Thyroid gland (tissue), 4 donors: Measurements from ENCODE around the gene SGCD.

ENCODE experiments used
- CTCF ChIP-seq, 6 experiments: fragments of 200-600 bp in 3 of 6; fragments of 450-650 bp in 3 of 6; sonication (generic) in 3 of 6; IDR thresholded peaks; one replicate each; pipeline ENCODE4 v1.5.1; 2016 to 2019; ENCODE audit warnings: antibody characterized with exemption in 6 of 6, mild to moderate bottlenecking in 2 of 6, inconsistent platforms in 1 of 6, moderate library complexity in 1 of 6
- POLR2A ChIP-seq, 2 donors: fragments of 450-650 bp; IDR thresholded peaks; one replicate each; pipeline ENCODE4 v1.6.1; 2017; ENCODE audit warnings: antibody characterized with exemption in 2 of 2, mild to moderate bottlenecking in 2 of 2, moderate library complexity in 1 of 2

- no peak for TF ChIP-seq CTCF (IDR thresholded peaks at IDR 0.05)
- no peak for TF ChIP-seq POLR2A (IDR thresholded peaks at IDR 0.05)
Observed at GRCh38 chr5:156395306-156395675, 68.3 kb downstream of the SGCD start.
